SKM-1 (cell line): ENCODE results near the gene MYO16.

Experiments
- DNase-seq: peaks from one replicate; lab custom pipeline; 2025; ENCODE audit not compliant: unreplicated experiment; lab: John Stamatoyannopoulos, UW

Gene MYO16

DNA sequence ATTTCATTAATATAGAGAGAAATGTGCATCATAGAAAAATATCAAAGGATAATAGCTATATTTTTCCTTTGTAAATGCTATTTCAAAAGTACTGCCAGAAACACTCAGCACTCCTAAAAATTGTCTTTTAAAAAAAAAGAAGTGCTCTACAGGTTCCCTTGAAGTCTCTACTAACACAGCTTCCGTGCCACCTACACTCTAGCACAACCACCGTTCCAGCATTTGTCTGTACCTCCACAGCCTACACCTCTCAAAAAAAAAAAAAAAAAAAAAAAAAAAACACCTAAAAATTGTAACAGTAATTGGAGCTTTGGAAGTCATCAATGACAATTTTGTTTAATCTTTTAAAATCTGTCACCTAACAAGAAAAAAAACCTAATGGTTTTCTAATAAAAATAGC lies 485.6 kb downstream of the MYO16 start:
- no peak for DNase-seq

DNA sequence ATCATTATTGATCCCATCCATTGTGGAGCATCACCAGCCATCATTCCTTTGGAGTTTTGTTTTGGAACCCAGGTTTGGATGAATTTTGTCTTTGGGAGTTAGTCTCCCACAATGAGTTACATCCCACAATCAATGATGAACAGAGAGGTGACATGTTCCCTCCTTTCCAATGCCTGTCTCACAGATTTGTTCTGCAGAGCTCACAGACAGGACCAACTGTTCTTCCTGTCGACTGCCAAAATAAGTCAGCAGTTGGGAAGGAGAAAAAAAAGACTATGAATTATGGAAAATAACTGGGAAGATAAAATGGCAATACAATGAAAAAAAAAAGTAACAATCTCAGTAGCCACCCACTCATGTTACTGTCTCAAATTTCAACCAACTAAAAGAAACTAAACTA lies 489.1 kb downstream of the MYO16 start:
- no peak for DNase-seq

DNA sequence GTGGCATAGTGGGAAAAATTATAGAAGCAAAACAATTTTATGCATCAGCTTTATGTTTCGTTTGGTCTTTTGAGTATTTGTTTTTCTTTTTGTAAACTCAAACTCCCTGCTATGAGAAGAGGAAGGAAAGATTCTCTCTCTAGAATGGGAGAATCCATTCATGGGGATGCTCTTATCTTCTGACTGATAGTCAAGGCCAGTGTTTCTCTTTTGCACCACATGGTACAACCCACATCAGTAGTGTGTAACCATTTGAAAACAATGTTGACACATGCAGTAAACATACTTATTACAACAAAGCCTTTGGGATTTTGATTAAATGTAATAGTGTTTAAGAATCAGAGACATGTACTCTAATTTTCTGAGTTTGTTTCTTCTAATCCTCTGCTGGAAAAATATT lies 490.5 kb downstream of the MYO16 start:
- no peak for DNase-seq

- no peak for DNase-seq
Measured at GRCh38 chr13:109121826-109122225, 492.4 kb downstream of the MYO16 start.

DNA sequence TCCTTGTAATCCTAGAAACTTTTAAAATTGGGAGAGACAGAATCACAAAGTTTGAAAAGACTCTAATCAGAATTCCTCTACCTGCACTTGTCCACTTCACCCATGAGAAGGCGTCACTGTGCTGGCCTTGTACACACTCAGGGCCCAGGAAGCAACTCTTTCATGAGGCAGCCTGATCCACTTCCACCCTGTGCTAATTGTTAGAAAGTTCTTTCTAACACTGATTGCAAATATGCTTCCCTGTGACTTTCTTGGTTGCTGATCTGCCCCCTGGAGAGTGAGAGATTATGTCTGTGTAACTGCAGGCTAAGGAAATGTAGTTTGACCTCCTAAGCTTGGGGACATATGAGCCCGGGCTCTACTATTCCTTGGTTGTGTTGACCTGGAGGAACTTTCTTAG lies 494.6 kb downstream of the MYO16 start:
- no peak for DNase-seq

DNA sequence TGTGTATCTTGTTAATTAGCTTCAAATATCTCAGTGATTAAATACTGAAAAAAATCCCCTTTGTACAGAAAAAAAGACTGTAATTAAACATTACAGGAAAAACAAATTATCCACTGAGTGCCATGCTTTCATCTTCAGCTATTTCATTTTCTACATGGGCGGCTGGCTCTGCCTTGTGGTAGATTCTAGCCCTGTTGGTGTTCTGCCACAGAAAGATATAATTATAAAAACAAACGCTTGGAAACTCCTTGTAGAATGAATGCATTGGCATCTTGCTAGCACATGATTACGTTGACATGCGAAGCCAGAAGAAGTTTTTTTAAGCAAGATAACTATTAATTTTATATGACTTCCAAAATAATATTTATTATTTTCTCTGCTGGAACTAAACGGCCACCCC lies 496.8 kb downstream of the MYO16 start:
- DNase-seq, result no peak

GRCh38 chr13:109126891-109127641 lies 497.7 kb downstream of the MYO16 start:
- DNase-seq, result no peak

GRCh38 chr13:109128121-109128520 lies 498.7 kb downstream of the MYO16 start:
- no peak for DNase-seq

DNA sequence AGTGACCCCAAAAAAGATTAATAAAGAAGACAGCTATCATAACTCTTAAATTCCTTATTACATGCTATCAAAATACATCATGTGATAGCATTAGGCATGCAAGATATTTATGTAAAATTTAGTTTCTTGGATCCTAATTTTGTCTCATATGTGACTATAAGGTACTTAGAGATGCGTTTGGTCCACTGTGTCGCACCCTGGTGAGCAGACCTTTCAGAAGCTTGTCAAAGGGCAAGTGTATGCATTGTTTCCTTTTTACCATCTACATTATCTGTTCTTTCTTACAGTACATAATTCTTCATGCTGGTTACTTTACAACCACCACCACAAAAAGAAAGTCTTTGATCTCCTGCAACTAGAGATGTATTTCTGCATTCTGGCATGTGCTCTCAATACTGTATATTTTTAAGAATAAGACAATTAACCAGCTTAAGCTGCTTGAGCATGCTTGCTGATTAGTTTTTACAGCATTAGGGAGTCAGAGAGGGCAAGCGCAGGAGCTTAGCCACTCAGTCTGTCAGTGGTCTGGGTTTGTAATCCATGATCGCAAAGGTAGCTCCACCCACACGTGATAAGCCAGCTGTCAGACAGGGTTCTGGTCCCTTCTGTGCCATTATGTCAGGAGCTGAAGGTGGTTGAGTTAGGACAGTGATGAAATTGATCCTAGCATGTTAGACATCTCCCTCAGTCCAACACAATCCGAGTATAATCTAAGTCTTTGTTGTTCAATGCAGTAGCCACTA lies 500.9 kb downstream of the MYO16 start:
- DNase-seq, result no peak

DNA sequence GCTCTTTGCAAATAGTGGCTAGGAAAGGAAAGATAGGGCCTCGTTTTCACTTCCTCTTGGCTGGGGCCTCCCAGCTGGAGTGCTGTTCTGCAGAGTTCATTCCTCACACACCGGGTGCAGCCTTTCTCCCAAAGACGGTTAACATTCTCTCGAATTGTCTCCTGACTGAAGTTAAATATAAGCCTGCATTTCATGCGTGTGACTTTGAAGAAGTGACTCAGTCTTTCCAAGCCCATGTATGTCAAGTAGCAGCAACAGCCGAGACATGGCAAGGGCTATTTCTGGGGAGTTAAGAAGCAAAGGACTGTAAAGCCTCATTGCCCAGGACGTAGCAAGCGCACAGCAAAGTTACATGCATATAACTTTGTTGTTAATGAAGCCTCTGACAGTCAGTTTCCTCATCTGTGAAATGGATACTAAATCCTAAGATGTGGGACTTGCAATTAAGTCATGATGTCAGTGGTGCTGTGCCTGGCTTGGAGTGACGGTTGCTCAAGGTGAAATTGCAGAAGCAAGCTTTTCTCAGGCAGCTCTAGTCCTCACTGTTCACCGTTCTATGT lies 502.4 kb downstream of the MYO16 start:
- DNase-seq, result peak; percentile 67

GRCh38 chr13:109135018-109135417 lies 505.6 kb downstream of the MYO16 start:
- DNase-seq, result no peak

DNA sequence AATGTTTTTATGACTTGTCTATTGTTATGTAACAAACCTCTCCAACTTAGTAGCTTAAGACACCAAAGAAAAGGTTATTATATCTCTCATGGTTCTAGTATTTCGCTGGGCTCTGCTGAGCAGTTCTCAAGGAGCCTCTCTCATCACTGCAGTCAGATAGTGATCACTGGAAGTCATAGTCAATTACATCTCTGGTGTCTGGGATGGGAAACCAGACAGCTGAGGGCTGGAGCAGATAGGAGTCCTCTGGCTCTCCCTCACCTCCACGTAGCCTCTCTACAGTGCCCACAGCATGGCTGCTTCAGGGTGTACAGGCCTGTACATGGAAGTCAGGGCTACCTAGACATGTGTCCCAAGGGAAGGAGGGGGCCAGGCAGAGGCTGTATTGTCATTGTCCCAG lies 507.5 kb downstream of the MYO16 start:
- no peak for DNase-seq

DNA sequence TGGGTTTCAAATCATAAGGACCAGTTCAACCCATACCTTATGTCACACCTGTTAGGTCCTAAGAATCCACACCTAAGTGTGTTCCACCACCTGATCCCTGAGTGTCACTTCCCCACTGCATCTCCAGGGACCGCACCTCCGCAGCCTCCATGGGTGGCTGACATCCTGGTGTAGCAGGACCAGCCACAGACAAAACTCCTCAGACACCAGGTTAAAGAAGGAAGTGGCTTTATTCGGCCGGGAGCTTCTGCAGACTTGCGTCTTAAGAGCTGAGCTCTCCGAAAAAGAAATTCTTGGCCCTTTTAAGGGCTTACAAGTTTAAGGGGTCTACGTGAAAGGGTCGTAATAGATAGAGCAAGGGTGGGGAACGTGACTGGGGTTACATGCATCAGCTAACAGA lies 509.9 kb downstream of the MYO16 start:
- DNase-seq, result no peak

DNA sequence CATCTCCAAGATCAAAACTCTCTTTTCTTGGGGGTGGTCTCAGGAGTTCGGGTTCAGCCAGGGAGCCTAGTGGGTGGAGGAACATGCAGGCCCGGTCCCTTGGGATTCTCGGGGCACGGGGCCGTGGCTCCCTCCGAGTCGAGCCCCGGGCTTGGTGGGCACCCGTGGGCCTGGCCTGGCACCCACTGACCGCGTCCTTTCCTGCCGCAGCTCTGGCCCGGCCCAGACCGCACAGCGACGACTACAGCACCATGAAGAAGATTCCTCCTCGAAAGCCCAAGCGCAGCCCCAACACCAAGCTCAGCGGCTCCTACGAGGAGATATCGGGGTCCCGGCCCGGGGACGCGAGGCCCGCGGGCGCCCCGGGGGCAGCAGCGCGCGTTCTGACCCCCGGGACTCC lies 510.6 kb downstream of the MYO16 start:
- DNase-seq, result no peak

DNA sequence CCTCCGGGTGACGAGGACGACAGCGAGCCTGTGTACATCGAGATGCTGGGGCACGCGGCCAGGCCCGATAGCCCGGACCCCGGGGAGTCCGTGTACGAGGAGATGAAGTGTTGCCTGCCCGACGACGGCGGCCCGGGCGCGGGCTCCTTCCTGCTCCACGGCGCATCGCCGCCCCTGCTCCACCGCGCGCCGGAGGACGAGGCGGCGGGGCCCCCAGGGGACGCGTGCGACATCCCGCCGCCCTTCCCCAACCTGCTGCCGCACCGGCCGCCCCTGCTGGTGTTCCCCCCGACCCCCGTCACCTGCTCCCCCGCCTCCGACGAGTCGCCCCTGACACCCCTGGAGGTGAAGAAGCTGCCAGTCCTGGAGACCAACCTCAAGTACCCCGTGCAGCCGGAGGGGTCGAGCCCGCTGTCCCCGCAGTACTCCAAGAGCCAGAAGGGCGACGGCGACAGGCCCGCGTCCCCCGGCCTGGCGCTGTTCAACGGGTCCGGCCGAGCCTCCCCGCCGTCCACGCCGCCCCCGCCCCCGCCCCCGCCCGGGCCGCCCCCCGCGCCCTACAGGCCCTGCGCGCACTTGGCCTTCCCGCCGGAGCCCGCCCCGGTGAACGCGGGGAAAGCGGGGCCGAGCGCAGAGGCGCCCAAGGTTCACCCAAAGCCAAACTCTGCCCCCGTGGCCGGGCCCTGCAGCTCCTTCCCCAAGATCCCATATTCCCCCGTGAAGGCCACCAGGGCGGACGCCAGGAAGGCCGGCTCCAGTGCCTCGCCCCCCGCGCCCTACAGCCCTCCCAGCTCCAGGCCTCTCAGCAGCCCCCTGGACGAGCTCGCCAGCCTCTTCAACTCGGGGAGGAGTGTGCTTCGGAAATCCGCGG lies 511.3 kb downstream of the MYO16 start:
- no peak for DNase-seq

DNA sequence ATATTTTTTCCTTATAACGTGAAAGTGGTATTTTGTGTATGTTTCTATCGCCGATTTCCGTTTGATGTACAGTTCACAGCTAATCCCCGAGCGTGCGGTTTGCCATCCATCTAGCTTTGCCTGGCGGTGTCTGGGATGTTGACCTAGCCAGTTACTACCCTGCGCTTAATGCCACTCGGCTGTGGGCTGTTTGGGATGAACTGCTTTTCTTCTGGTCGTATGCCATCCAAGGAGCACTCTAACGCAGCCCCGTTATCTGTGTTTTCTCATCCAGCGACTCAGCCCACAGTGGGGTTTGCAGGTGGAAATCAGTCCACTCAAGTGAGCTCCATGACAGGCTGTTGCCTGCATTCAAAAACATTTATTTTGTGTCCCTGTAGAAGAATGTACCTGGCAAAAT lies 512.3 kb downstream of the MYO16 start:
- no peak for DNase-seq

DNA sequence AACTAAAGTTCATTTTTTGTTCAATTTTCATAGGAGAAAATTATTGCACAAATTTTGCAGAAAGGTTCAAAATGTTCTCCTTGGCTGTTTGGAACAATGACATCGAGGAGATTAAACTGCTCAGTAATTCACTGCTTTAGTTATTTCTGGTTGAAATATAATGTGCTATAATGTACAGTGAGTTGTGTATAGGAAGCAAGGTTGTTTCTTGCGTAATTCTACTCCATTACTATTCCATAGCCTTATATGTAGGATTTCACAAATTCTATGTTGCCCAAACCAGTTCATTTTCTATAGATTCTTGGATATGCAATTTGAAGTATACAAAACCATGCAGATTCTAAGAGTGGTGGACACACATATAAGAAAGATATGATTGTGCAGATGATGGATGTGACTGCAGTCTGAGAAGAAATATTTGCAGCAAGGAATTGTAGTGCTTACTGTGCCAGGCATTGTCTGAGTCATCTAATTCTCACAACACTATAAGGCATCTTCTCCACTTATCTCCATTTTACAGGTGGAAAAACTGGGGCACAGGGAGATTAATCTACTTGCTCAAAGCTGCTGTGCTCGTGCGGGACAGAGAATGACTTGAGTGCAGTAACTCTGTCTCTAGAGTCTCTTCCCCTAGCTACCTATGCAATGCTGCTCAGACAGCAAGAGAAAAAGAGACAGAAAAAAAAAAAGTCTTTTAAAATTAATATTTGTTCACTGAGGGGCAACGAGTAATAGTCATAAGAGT lies 515.5 kb downstream of the MYO16 start:
- DNase-seq, result no peak

DNA sequence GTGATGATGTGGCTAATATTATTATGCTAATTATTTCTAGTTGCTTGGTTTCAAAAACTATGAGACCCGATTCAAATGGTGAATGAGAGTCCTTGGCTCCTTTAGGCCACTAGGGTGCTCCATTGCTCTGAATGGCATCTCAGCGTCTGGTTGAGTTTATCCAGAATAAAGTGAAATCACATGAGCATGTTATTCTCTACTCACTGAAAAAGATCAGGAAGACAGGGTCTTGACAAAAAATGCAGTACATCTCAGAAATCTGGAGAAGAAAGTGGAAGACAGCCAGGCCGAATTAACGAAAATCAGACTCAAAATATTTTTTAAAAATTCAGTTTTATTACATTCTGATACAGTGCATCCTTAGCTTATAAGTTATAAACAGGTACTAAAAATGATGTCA lies 516.2 kb downstream of the MYO16 start:
- DNase-seq, result peak; percentile 44

DNA sequence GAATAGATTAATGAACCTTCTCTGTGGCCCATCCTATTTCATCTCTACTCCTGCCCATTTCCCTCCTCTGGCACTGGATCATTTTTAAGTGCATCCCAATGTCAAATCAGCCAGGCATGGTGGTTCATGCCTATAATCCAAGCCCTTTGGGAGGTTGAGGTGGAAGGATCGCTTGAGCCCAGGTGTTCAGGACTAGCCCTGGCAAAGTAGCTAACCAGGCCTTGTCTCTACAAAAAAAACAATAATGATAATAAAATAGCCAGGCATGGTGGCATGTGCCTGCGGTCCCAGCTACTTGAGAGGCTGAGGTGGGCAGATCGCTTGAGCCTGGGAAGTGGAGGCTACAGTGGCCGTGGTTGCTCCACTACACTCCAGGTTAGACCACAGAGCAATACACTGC lies 517.0 kb downstream of the MYO16 start:
- DNase-seq, result no peak

GRCh38 chr13:109146912-109147647 lies 517.7 kb downstream of the MYO16 start:
- DNase-seq, result no peak
